HEK293T (cell line): ENCODE data around the gene GPRC5D.

Experiments used
- CTCF ChIA-PET: fragments of 350-600 bp; formaldehyde crosslinking; extraction: SDS; loops from one replicate; lab custom pipeline; 2021; ENCODE audit warnings: antibody characterized with exemption, inconsistent platforms; lab: Yijun Ruan, JAX
- POLR2A ChIA-PET: fragments of 350-600 bp; formaldehyde crosslinking; extraction: SDS; loops from one replicate; lab custom pipeline; 2020; ENCODE audit warnings: antibody characterized with exemption, inconsistent platforms; lab: Yijun Ruan, JAX
- DNase-seq: peaks from one replicate; pipeline ENCODE4 v3.0.0; 2012; ENCODE audit warnings: mixed read lengths; ENCODE audit errors: extremely low spot score
- BHLHE40 ChIP-seq: fragments of 450-650 bp; IDR thresholded peaks from 2 replicates; pipeline ENCODE4 v1.6.1; 2016; ENCODE audit warnings: mild to moderate bottlenecking, moderate library complexity, borderline replicate concordance
- L3MBTL2 ChIP-seq: fragments of 450-650 bp; conservative IDR thresholded peaks from 2 replicates; pipeline ENCODE4 v1.6.1; 2016; ENCODE audit warnings: mild to moderate bottlenecking

The GPRC5D gene

GRCh38 chr12:12891080-12891880 lies 60.7 kb downstream of the GPRC5D start, which contains the start of gene GPRC5A:
TSS of gene GPRC5A (plus strand) at chr12:12891562. CDS start at chr12:12908250, 16,688 bp downstream.
- ChIA-PET POLR2A (interaction anchor here (0.7 to 3.9 kb wide), 20 partner anchors 8 to 167 kb away, joined by 3 to 24 read pairs (median 4); partner anchors contain the start of genes APOLD1 and DDX47), CTCF (interaction anchor here (0.7 to 2.2 kb wide), 6 partner anchors 14 to 55 kb away, joined by 3 to 14 read pairs (median 4); no protein-coding TSS in a partner anchor)
- TF ChIP-seq L3MBTL2 (peak; percentile 54), BHLHE40 (no peak)
- DNase-seq: peak; percentile 58
